K562 (cell line): ENCODE results near the gene NIPBL. TPM values are rescaled to one million over a fixed set of nuclear protein-coding genes. Genes with fewer than 3 reads are reported as not detected.

Experiments used
- ATF1 ChIP-seq, 2 experiments: fragments of 450-650 bp in 1 of 2; IDR thresholded peaks; 2 replicates each; pipeline ENCODE4 v1.6.1; 2016; ENCODE audit warnings: missing compliant biosample characterization in 1 of 2, missing genetic modification characterization in 1 of 2
- ESRRA ChIP-seq: fragments of 450-650 bp; IDR thresholded peaks from 2 replicates; pipeline ENCODE4 v1.6.1; 2014; ENCODE audit warnings: low read depth, mild to moderate bottlenecking, moderate library complexity, borderline replicate concordance
- EWSR1 ChIP-seq: fragments of 450-650 bp; IDR thresholded peaks from 2 replicates; pipeline ENCODE4 v1.6.1; 2018; ENCODE audit warnings: borderline replicate concordance, mild to moderate bottlenecking, low read depth, moderate library complexity; ENCODE audit not compliant: partially characterized antibody
- FOXJ3 ChIP-seq: sonication (generic); formaldehyde crosslinking; IDR thresholded peaks from 2 replicates; pipeline ENCODE4 v1.4.0; 2020; ENCODE audit warnings: mild to moderate bottlenecking, missing genetic modification reagents
- FOXP1 ChIP-seq: sonication (generic); formaldehyde crosslinking; IDR thresholded peaks from 2 replicates; pipeline ENCODE4 v1.8.0; 2022; ENCODE audit warnings: mild to moderate bottlenecking, missing genetic modification reagents
- HIVEP1 ChIP-seq: fragments of 250-450 bp; sonication (Bioruptor Pico); IDR thresholded peaks from 2 replicates; pipeline ENCODE4 v1.4.0; 2020; ENCODE audit warnings: mild to moderate bottlenecking
- MEF2D ChIP-seq: conservative IDR thresholded peaks from 2 replicates; pipeline ENCODE4 v1.6.1; 2016; ENCODE audit warnings: low read depth, missing genetic modification characterization, missing compliant biosample characterization
- NR2C1 ChIP-seq, 2 experiments: fragments of 450-650 bp; IDR thresholded peaks; 2 replicates each; pipeline ENCODE4 v1.6.1; 2017; ENCODE audit warnings: mild to moderate bottlenecking in 2 of 2, antibody characterized with exemption in 1 of 2, inconsistent platforms in 1 of 2, missing compliant biosample characterization in 1 of 2, missing genetic modification characterization in 1 of 2
- PHF21A ChIP-seq: fragments of 450-650 bp; IDR thresholded peaks from 2 replicates; pipeline ENCODE4 v1.6.1; 2017; ENCODE audit warnings: low read depth, borderline replicate concordance
- PREB ChIP-seq: sonication (generic); formaldehyde crosslinking; IDR thresholded peaks from 2 replicates; pipeline ENCODE4 v1.8.1; 2023; ENCODE audit warnings: mild to moderate bottlenecking, missing genetic modification reagents
- RUNX1 ChIP-seq: sonication (generic); IDR thresholded peaks from 2 replicates; pipeline ENCODE4 v1.6.1; 2016; ENCODE audit warnings: antibody characterized with exemption, low read depth
- SMARCB1 ChIP-seq: IDR thresholded peaks from 2 replicates; pipeline ENCODE4 v1.6.1; 2011; ENCODE audit warnings: improper control_type of control experiment, low read depth; ENCODE audit not compliant: insufficient read length
- SREBF1 ChIP-seq: fragments of 150-350 bp; IDR thresholded peaks from 2 replicates; pipeline ENCODE4 v1.6.1; 2014; ENCODE audit warnings: antibody characterized with exemption, low read depth, low read length, borderline replicate concordance
- TOE1 ChIP-seq, 2 experiments: fragments of 450-650 bp in 1 of 2; sonication (generic) in 1 of 2; formaldehyde crosslinking in 1 of 2; IDR thresholded peaks; 2 replicates each; pipeline versions ENCODE4 v1.7.1 to v1.8.0; 2016 to 2022; ENCODE audit warnings: borderline replicate concordance in 2 of 2, mild to moderate bottlenecking in 2 of 2, antibody characterized with exemption in 1 of 2, inconsistent platforms in 1 of 2, low read depth in 1 of 2, missing genetic modification reagents in 1 of 2, moderate library complexity in 1 of 2
- TRIM25 ChIP-seq: fragments of 450-650 bp; IDR thresholded peaks from 2 replicates; pipeline ENCODE4 v1.7.0; 2016; ENCODE audit warnings: borderline replicate concordance
- U2AF1 ChIP-seq: fragments of 200-400 bp; formaldehyde crosslinking; optimal IDR thresholded peaks from 2 replicates; pipeline ENCODE3; 2017; ENCODE audit warnings: mild to moderate bottlenecking, low read depth, low read length, moderate library complexity
- ZBED1 ChIP-seq: IDR thresholded peaks from 2 replicates; pipeline ENCODE4 v1.6.1; 2014
- ZKSCAN8 ChIP-seq: fragments of 200-800 bp; sonication (Bioruptor generic); IDR thresholded peaks from 2 replicates; pipeline ENCODE4 v1.6.1; 2016; ENCODE audit warnings: missing genetic modification characterization, missing compliant biosample characterization
- ZNF133 ChIP-seq: fragments of 250-450 bp; sonication (Bioruptor Pico); IDR thresholded peaks from 2 replicates; pipeline ENCODE4 v1.4.0; 2020; ENCODE audit warnings: mild to moderate bottlenecking
- ZNF445 ChIP-seq: fragments of 250-450 bp; sonication (Bioruptor Pico); IDR thresholded peaks from 2 replicates; pipeline ENCODE4 v1.4.0; 2020; ENCODE audit warnings: low read depth, mild to moderate bottlenecking, moderate library complexity
- ZSCAN29 ChIP-seq: fragments of 450-650 bp; IDR thresholded peaks from 2 replicates; pipeline ENCODE4 v1.6.1; 2017
- polyA plus RNA-seq, 8 experiments: library from polyadenylated mRNA; depleted of rRNA in 4 of 8; stranded (reverse) in 5 of 8; unstranded in 3 of 8; fragments of >200 nt; fragmentation: Nextera tagmentation in 2 of 8; fragmentation: Illumina TruSeq in 1 of 8; extraction: Ambion mirVana in 2 of 8; extraction: Trizol in 1 of 8; gene quantifications; 2 replicates each; pipeline versions ENCODE4 v1.2.1 to v1.2.3, GENCODE V29; 2011 to 2014; ENCODE audit warnings: inconsistent platforms in 1 of 8, missing spikeins in 1 of 8
- total RNA-seq, 7 experiments: library from RNA; depleted of rRNA in 6 of 7; stranded (reverse); fragments of >200 nt in 6 of 7; fragmentation: Illumina TruSeq in 2 of 7; extraction: Trizol in 2 of 7; gene quantifications; 2 replicates each; pipeline versions ENCODE4 v1.2.1 to v1.2.3, GENCODE V29; 2011 to 2021; ENCODE audit warnings: low replicate concordance in 1 of 7
- TF ChIP-seq, protein P1 (sequence below): sonication (generic); formaldehyde crosslinking; IDR thresholded peaks from 2 replicates; pipeline ENCODE4 v1.8.0; 2022; ENCODE audit warnings: mild to moderate bottlenecking, missing genetic modification reagents

NIPBL gene
- total and polyA plus RNA-seq, 9 of the 15 experiments (the other 6 are each of a cell fraction or from before 2014, with no cell fraction given) = 12.9 to 56.7 (median 38.9) TPM

GRCh38 chr5:36870399-36871040 lies 6.0 kb upstream of the NIPBL start (continued):
- TF ChIP-seq, protein P1, sequence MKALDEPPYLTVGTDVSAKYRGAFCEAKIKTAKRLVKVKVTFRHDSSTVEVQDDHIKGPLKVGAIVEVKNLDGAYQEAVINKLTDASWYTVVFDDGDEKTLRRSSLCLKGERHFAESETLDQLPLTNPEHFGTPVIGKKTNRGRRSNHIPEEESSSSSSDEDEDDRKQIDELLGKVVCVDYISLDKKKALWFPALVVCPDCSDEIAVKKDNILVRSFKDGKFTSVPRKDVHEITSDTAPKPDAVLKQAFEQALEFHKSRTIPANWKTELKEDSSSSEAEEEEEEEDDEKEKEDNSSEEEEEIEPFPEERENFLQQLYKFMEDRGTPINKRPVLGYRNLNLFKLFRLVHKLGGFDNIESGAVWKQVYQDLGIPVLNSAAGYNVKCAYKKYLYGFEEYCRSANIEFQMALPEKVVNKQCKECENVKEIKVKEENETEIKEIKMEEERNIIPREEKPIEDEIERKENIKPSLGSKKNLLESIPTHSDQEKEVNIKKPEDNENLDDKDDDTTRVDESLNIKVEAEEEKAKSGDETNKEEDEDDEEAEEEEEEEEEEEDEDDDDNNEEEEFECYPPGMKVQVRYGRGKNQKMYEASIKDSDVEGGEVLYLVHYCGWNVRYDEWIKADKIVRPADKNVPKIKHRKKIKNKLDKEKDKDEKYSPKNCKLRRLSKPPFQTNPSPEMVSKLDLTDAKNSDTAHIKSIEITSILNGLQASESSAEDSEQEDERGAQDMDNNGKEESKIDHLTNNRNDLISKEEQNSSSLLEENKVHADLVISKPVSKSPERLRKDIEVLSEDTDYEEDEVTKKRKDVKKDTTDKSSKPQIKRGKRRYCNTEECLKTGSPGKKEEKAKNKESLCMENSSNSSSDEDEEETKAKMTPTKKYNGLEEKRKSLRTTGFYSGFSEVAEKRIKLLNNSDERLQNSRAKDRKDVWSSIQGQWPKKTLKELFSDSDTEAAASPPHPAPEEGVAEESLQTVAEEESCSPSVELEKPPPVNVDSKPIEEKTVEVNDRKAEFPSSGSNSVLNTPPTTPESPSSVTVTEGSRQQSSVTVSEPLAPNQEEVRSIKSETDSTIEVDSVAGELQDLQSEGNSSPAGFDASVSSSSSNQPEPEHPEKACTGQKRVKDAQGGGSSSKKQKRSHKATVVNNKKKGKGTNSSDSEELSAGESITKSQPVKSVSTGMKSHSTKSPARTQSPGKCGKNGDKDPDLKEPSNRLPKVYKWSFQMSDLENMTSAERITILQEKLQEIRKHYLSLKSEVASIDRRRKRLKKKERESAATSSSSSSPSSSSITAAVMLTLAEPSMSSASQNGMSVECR (CRISPR knock-in tag) = no peak
- TF ChIP-seq NR2C1 (IDR thresholded peaks at IDR 0.05) = no peak
- TF ChIP-seq NR2C1 (tag; IDR thresholded peaks at IDR 0.05) = no peak
- no peak for TF ChIP-seq RUNX1
- no peak for TF ChIP-seq TRIM25
- TF ChIP-seq U2AF1 = no peak
- no peak for TF ChIP-seq SREBF1
- TF ChIP-seq SMARCB1 = no peak
- TF ChIP-seq HIVEP1 (CRISPR knock-in tag) = no peak
- no peak; the same call in 1 of the 2 replicates for TF ChIP-seq TOE1 (IDR thresholded peaks at IDR 0.05; ENCODE audit: borderline replicate concordance)
- no peak for TF ChIP-seq TOE1 (CRISPR knock-in tag; IDR thresholded peaks at IDR 0.05; ENCODE audit: borderline replicate concordance, low read depth)
- TF ChIP-seq FOXJ3 (CRISPR knock-in tag) = no peak
- no peak for TF ChIP-seq ZKSCAN8 (CRISPR knock-in tag)
- no peak for TF ChIP-seq PREB (CRISPR knock-in tag)
- no peak for TF ChIP-seq ZNF445
- no peak for TF ChIP-seq FOXP1 (CRISPR knock-in tag)
- TF ChIP-seq MEF2D = no peak
- no peak for TF ChIP-seq ZNF133 (CRISPR knock-in tag)
- no peak for TF ChIP-seq PHF21A
- TF ChIP-seq ZBED1 = no peak
- no peak for TF ChIP-seq EWSR1
- no peak for TF ChIP-seq ESRRA
- no peak for TF ChIP-seq ATF1 (CRISPR knock-in tag; IDR thresholded peaks at IDR 0.05)
- peak; percentile 40; the same call in 1 of the 2 replicates for TF ChIP-seq ATF1 (tag; IDR thresholded peaks at IDR 0.05)
- no peak for TF ChIP-seq ZSCAN29
